Omental fat pad (tissue), 4 donors: ENCODE results near the gene CYP2W1. TPM values are rescaled to one million over a fixed set of nuclear protein-coding genes. Genes with fewer than 3 reads are reported as not detected.
A peak's percentile ranks its signal among the peaks of the same experiment; 100 is the strongest.

Experiments used
- ATAC-seq: fragments of 150-250 bp; one replicate; pipeline ENCODE4 v1.9.1; 2016; ENCODE audit warnings: mild to moderate bottlenecking, moderate library complexity; ENCODE audit not compliant: low FRiP score
- DNase-seq: peaks from one replicate; pipeline ENCODE4 v3.0.0-alpha.2; 2019; ENCODE audit warnings: low spot score
- total RNA-seq, 4 donors: library from RNA; depleted of rRNA; stranded (reverse); fragments of >200 nt; gene quantifications; one replicate each; pipeline ENCODE4 v1.1.0, GENCODE V29; 2016
- TF ChIP-seq, protein P1 (sequence below), 3 donors: fragments of 450-650 bp; IDR thresholded peaks; one replicate each; pipeline ENCODE4 v1.5.1; 2016 to 2017; ENCODE audit warnings: antibody characterized with exemption in 3 of 3, mild to moderate bottlenecking in 3 of 3, moderate library complexity in 2 of 3

CYP2W1 gene
- total RNA-seq, 4 donors from 2014 or later: not detected

DNA sequence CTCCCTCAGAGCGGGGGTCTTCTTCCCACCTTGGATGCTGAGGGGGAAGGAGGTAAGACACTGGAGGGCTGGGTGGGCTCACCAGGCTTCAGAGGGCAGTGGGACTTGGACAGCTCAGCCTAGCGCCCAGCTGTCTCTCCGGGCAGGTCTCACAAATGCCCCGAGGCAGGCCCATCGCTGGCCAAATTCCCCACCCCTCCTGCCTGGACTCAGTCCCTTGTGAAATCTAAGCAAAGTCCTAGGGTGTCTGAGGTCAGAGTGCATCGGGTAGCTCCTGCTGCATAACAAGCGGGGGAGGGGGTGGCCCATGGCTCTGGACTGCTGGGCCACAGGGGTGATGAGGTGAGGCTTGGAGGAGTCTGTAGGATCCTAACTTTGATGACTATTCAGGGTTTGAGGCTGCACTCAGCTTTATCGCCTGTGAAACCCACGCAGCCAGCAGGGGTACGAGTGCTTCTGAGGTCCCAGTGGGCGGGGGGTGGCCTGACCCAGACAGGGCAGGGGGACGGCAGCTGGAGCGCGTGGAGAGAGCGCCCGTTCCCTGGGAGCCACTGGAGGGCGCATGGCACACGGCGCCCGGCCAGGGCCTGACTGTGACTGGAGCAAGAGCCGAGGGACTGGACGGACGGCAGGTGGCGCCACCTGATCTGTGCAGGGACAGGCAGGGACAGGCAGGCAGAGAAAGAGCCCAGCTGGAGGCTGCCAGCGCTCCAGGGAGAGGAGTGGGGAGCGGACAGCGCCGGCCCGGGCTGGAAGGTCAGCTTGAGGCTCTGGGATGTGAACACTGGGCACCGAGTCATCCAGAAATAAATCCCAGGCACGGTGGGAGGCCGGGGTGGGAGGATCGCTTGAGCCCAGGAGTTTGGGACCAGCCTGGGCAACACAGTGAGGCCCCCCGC is 10.0 kb downstream of the CYP2W1 start:
- peak; percentile 85 for DNase-seq

DNA sequence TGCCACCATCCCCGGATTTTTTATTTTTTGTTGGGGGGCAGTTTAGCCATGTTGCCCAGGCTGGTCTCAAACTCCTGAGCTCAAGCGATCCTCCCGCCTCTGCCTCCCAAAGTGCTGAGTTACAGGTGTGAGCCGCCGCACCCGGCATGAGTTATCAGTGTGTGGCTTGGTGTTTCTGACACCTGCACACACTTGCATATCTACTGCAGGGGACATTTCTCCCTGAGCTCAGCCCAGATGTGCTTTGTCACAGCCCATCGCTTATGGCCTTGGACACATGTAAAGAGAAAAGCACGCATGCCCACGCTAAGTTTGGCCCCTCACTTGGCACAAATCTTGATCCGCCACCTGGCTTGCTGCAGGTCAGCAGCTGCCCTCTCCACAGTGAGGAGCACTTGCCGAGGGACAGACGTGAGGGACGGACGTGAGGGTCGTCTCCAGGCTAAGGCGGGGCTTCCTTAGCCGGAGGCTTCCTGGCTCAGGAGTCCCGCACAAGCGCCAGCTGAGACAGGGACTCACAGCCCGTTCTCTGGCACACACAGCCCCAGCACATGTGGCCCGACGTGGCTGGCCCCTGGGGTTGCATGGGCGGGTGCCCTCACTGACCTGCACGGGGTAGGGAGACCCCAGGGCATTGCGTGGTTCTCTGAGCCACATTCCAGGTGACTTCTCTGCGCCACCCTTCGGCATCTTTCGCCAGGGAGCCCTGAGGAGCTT is 11.8 kb downstream of the CYP2W1 start:
- ATAC-seq (no peak), DNase-seq (no peak)
- TF ChIP-seq, protein P1, sequence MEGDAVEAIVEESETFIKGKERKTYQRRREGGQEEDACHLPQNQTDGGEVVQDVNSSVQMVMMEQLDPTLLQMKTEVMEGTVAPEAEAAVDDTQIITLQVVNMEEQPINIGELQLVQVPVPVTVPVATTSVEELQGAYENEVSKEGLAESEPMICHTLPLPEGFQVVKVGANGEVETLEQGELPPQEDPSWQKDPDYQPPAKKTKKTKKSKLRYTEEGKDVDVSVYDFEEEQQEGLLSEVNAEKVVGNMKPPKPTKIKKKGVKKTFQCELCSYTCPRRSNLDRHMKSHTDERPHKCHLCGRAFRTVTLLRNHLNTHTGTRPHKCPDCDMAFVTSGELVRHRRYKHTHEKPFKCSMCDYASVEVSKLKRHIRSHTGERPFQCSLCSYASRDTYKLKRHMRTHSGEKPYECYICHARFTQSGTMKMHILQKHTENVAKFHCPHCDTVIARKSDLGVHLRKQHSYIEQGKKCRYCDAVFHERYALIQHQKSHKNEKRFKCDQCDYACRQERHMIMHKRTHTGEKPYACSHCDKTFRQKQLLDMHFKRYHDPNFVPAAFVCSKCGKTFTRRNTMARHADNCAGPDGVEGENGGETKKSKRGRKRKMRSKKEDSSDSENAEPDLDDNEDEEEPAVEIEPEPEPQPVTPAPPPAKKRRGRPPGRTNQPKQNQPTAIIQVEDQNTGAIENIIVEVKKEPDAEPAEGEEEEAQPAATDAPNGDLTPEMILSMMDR (IDR thresholded peaks at IDR 0.05): no peak

More for the DNA sequence above, 10.0 kb downstream of the CYP2W1 start:
- TF ChIP-seq, protein P1 (IDR thresholded peaks at IDR 0.05): peak in 1 of 3 donors; percentile 98
- ATAC-seq: peak; percentile 95

DNA sequence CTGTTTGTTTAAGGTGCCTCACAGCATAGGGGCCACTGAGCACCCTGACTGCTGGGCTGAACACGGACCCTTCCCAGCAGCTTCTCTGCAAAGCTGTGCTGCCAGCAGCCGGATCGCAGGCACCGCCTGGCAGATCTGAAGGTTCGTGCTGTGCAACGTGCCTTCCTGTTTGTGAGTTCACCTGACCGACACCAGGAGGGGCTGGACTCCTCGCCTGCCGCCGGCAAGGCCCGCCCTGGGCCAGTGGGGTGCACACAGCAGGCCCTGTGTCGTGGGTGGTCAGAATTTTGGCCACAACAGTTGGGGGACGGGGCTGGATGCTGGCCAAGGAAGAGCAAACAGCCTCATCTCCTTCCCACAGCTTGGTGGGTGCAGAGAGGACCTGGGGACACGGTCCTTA is 12.6 kb downstream of the CYP2W1 start:
- TF ChIP-seq, protein P1 (IDR thresholded peaks at IDR 0.05): no peak
- no peak for ATAC-seq
- DNase-seq: no peak

DNA sequence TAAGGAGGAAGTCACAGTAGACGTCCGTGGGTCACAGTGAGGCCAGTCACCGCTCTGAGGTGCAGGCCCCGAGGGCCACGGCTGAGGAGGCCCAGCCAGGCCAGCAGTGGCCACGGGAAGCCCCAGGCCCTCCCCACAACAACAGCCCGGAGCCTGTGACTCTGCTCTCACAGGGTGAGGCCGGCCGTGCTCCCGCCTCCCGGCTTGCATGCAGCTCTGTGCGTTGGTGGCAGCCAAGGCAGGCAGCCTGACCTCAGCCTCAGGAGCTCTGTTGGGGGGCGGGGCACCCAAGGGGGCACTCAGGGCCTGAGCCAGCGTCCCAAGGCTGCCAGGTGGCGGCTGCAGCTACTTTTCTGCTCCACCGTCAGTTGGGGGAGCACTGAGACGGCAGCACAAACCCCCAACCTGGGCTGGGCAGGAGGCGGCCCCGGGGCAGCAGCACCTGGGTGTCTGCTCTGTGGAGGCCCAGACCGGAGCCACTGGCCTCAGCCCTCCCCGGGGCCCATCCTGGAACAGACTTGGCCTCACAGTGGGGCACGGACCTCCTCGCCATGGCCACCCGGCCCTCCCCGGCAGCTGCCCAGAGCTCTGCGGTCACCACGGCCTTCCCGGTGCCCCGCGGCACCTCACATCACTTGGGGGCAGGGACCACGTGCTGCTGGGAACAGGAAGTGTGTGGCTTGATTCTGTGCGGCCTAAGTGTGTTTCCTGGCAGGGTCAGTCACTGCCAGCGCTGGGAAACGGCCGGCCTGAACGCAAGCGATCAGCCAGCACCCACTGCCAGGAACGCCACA is 13.3 kb downstream of the CYP2W1 start:
- TF ChIP-seq, protein P1 (IDR thresholded peaks at IDR 0.05): no peak
- no peak for DNase-seq
- ATAC-seq: no peak

DNA sequence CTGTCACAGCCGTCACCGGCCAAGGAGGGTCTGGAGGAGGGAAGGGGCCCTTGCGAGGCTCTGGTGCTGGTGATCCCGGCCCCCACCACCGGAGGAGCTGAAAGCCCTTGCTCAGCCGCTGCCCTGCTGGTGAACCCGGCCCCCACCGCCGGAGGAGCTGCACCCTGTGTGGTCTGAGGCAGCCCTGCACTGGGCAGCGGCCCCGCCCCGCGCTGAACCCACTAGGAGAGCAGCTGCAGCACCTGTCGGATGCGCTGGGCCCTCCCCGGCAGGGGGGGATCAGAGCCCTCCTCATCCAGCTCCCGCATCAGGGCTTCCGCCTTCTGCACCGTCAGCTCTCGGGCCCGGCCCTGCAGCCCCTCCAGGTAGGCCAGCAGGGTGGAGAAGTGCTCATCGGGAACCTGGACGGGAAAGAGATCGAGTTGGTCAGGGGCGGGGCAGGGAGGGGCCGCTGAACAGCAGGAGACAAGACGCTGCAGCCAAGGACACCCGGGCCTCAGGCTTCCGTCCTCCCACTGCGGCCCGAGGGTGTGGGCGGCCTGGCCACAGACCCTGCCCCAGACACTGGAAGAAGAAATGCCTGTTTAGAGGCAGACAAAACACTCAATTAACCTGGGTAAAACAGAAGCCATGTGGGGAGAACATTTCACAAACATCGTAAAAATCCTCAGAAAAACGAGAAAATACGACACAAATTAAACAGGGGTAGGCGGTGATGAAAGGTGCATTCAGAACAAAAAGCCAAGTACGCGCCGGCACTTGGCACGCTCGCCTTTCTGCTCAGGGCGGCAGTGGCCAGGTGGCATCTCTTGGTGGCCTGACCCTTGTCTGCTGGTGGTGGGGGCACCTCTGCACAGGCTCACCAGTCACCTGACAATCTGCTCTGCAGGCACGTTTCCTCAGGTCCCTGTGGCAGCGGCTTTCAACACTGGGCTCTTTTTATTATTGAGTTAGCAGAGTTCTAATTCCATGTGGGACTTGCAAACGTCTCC is 14.7 kb downstream of the CYP2W1 start:
- no peak for ATAC-seq
- TF ChIP-seq, protein P1 (IDR thresholded peaks at IDR 0.05): no peak
- DNase-seq: no peak
